KMS-11 (cell line): ENCODE measurements around the gene KLHL18.

ENCODE experiments used
- H2AFZ ChIP-seq: fragments of 200-600 bp; sonication (generic); 2 replicates; pipeline ENCODE4 v1.6.1; 2016; ENCODE audit warnings: antibody characterized with exemption, mixed run types, low read depth
- H3K27ac ChIP-seq: fragments of 200-600 bp; sonication (generic); 2 replicates; pipeline ENCODE4 v1.6.1; 2016; ENCODE audit warnings: mild to moderate bottlenecking, mixed run types
- H3K27me3 ChIP-seq: fragments of 200-600 bp; sonication (generic); 2 replicates; pipeline ENCODE4 v1.6.1; 2017; ENCODE audit warnings: mild to moderate bottlenecking, low read depth, mixed run types, moderate library complexity; ENCODE audit not compliant: insufficient read depth
- H3K36me3 ChIP-seq: fragments of 200-600 bp; sonication (generic); 2 replicates; pipeline ENCODE4 v1.6.1; 2017; ENCODE audit warnings: mild to moderate bottlenecking, mixed run types; ENCODE audit not compliant: insufficient read depth
- H3K4me1 ChIP-seq: fragments of 200-600 bp; sonication (generic); 2 replicates; pipeline ENCODE4 v1.6.1; 2016; ENCODE audit warnings: mild to moderate bottlenecking, low read depth, mixed run types; ENCODE audit not compliant: poor library complexity, severe bottlenecking
- H3K4me2 ChIP-seq: fragments of 200-600 bp; sonication (generic); 2 replicates; pipeline ENCODE4 v1.7.0; 2016; ENCODE audit warnings: mild to moderate bottlenecking, mixed run types
- H3K4me3 ChIP-seq: fragments of 200-600 bp; sonication (generic); IDR thresholded peaks from 2 replicates; pipeline ENCODE4 v1.6.1; 2017; ENCODE audit warnings: low read depth, low read length, mixed read lengths; ENCODE audit not compliant: insufficient read depth
- H3K79me2 ChIP-seq: fragments of 200-600 bp; sonication (generic); 2 replicates; pipeline ENCODE4 v1.6.1; 2016; ENCODE audit warnings: low read depth, mixed run types; ENCODE audit not compliant: insufficient read depth
- H3K9ac ChIP-seq: fragments of 200-600 bp; sonication (generic); 2 replicates; pipeline ENCODE4 v1.6.1; 2016; ENCODE audit warnings: mild to moderate bottlenecking, mixed run types
- H4K20me1 ChIP-seq: fragments of 200-600 bp; sonication (generic); 2 replicates; pipeline ENCODE4 v1.6.1; 2016; ENCODE audit warnings: mild to moderate bottlenecking, mixed run types; ENCODE audit not compliant: insufficient read depth
- TF ChIP-seq, protein P1 (sequence below): fragments of 200-600 bp; sonication (generic); conservative IDR thresholded peaks from 2 replicates; pipeline ENCODE4 v1.6.1; 2017; ENCODE audit warnings: low read depth, mild to moderate bottlenecking, antibody characterized with exemption, low read length, moderate library complexity, mixed read lengths

The KLHL18 gene

DNA sequence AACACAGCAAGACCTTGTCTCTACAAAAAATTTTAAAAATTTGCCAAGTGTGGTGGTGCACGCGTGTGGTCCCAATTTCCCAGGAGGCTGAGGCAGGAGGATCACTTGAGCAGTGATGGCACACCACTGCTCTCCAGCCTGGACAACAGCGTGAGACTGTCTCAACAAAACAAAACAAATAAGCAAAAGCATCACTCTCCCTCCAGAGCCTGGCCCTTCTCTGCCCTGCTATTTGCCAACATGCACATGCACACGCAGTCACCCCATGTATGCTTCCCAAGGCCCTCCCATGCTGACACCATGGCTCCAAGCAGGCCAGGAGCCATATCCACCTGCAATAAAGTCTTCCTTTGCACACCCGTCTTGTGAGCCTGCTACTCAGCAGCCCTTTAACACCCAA is 2.2 kb upstream of the KLHL18 start:
- H3K27me3 ChIP-seq: no peaks in the 10 kb centered on the region
- no peak overlapping the region for H3K4me2 ChIP-seq
- H3K79me2 ChIP-seq: peaks cover 24% of the 10 kb centered on the region
- no peak overlapping the region for H2AFZ ChIP-seq
- H3K9ac ChIP-seq: no peak overlapping the region
- H3K36me3 ChIP-seq: no peaks in the 10 kb centered on the region
- no peak overlapping the region for H3K4me3 ChIP-seq
- no peak overlapping the region for H3K27ac ChIP-seq
- TF ChIP-seq, protein P1, sequence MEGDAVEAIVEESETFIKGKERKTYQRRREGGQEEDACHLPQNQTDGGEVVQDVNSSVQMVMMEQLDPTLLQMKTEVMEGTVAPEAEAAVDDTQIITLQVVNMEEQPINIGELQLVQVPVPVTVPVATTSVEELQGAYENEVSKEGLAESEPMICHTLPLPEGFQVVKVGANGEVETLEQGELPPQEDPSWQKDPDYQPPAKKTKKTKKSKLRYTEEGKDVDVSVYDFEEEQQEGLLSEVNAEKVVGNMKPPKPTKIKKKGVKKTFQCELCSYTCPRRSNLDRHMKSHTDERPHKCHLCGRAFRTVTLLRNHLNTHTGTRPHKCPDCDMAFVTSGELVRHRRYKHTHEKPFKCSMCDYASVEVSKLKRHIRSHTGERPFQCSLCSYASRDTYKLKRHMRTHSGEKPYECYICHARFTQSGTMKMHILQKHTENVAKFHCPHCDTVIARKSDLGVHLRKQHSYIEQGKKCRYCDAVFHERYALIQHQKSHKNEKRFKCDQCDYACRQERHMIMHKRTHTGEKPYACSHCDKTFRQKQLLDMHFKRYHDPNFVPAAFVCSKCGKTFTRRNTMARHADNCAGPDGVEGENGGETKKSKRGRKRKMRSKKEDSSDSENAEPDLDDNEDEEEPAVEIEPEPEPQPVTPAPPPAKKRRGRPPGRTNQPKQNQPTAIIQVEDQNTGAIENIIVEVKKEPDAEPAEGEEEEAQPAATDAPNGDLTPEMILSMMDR: no peak
- no peaks in the 10 kb centered on the region for H4K20me1 ChIP-seq
- H3K4me1 ChIP-seq: peaks cover 5% of the 10 kb centered on the region

DNA sequence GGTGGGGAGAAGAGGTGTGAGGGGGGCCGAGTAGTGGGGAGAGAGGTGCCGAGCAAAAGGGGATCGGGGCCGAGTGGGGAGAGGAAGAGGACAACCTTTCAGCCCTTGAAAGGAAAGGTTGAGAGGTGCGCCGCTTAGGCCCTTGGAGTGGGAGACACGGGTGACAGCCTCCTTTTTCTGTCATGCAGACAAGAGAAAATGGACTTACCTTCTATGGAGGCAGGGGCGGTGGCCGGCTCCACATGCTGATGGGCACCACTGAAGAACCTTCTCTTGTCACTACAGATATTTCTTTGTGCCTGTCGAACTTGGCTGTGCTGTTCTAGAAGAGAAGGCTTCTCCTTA is 421 bp downstream of the KLHL18 start:
- TF ChIP-seq, protein P1: no peak
- Histone ChIP-seq H2AFZ (peak overlapping the region; percentile 66; the same call in 1 of the 2 replicates), H3K27ac (peak overlapping the region; percentile 91), H4K20me1 (no peaks in the 10 kb centered on the region), H3K4me1 (peaks cover 5% of the 10 kb centered on the region), H3K27me3 (no peaks in the 10 kb centered on the region), H3K9ac (peak overlapping the region; percentile 84), H3K36me3 (no peaks in the 10 kb centered on the region), H3K4me2 (peak overlapping the region; percentile 45; the same call in 1 of the 2 replicates), H3K4me3 (no peak overlapping the region), H3K79me2 (peaks cover 25% of the 10 kb centered on the region)

DNA sequence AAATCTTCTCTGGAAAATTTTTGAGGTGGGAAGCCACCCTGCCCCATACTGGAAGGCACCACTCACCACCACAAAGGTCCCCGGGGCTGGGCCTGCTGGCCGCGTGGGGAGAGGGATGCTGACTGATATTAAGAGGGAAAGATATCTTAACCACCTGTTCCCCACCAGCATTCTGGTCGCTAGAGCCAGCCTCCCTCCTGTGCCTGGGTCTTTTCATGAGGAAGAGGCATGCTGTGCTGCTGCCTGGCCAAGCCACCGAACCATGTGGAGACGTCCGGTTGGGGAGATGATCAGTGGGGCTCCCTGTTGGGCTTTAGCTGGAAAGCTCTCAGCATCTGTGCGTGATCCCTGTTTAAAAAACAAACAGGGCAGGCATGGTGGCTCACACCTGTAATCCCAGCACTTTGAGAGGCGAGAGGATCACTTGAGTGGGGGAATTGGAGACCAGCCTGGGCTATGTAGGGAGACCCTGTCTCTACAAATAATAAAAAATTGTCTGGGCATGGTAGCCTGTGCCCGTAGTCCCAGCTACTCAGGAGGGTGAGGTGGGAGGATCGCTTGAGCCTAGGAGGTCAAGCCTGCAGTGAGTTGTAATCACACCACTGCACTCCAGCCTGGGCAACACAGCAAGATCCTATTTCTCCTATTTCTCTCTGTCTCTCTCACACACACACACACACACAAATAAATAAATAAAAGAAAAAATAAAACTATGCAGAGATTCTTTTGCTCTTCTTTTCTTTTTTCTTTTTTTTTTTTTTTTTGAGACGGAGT is 1.0 kb downstream of the KLHL18 start:
- Histone ChIP-seq H3K4me1 (peaks cover 5% of the 10 kb centered on the region), H2AFZ (peak overlapping the region; percentile 66; the same call in 1 of the 2 replicates), H3K79me2 (peaks cover 25% of the 10 kb centered on the region), H3K4me2 (peak overlapping the region; percentile 45; the same call in 1 of the 2 replicates), H3K27me3 (no peaks in the 10 kb centered on the region), H3K36me3 (no peaks in the 10 kb centered on the region), H3K4me3 (no peak overlapping the region), H4K20me1 (no peaks in the 10 kb centered on the region), H3K27ac (peak overlapping the region; percentile 91), H3K9ac (peak overlapping the region; percentile 84)
- TF ChIP-seq, protein P1: no peak

DNA sequence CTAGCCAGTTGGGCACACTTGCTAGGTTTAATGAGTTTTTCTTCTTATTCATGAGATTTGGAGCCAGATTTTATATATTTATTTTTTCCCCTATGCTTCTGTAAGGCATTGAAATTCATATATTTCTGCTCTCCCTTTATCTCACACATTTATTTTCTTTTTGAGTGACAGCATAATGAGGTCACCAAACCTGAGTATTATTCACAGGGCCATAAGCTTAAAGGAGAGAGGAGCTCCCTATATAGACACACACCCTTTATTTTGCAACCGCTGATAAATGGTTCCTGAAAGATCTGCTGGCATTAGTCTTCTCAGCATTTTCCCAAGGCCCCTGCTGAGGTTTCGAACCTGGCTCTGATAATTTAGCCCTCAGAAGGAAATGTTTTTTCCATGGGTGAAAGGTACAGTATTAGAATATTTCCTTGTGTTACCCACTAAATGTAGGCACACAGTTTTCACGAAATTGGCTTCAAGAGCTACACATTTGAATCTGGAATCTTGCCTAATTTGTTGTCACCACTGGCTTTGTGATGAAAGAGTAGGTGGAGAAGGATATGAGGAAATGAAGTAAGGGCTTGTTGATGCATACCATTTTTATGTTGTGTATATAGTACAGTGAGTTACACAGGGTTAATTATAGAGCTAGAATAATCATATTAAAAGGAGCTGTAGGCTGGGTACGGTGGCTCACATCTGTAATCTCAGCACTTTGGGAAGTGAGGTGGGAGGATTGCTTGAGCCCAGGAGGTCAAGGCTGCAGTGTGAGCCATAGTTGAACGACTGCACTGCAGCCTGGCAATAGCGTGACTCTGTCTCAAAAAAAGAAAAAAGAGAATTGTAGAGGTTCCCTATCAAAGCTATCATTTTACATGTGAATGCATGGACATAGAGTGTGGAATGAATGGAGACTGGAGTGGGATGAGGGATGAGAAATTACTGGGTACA is 6.5 kb downstream of the KLHL18 start:
- H3K9ac ChIP-seq: no peak overlapping the region
- no peak overlapping the region for H3K4me3 ChIP-seq
- H3K4me2 ChIP-seq: no peak overlapping the region
- H3K79me2 ChIP-seq: peaks cover 14% of the 10 kb centered on the region
- TF ChIP-seq, protein P1: no peak
- no peaks in the 10 kb centered on the region for H4K20me1 ChIP-seq
- H3K27ac ChIP-seq: no peak overlapping the region
- no peaks in the 10 kb centered on the region for H3K27me3 ChIP-seq
- H3K4me1 ChIP-seq: peaks cover 4% of the 10 kb centered on the region
- H3K36me3 ChIP-seq: no peaks in the 10 kb centered on the region
- no peak overlapping the region for H2AFZ ChIP-seq
